Neural progenitor cell (in vitro differentiated cells): ENCODE data around the gene GJA1. TPM values are rescaled to one million over a fixed set of nuclear protein-coding genes. Genes with fewer than 3 reads are reported as not detected.

Experiments
- DNase-seq: peaks from one replicate; pipeline ENCODE4 v3.0.0-alpha.2; 2016; ENCODE audit warnings: low spot score
- H2AFZ ChIP-seq: fragments of 200-600 bp; sonication (generic); replicated peaks from 2 replicates; pipeline ENCODE4 v1.6.1; 2016; ENCODE audit warnings: antibody characterized with exemption
- H3F3A ChIP-seq: fragments of 200-600 bp; sonication (generic); 2 replicates; pipeline ENCODE4 v1.6.1; 2016; ENCODE audit warnings: antibody characterized with exemption, low read depth
- H3K27ac ChIP-seq: fragments of 200-600 bp; sonication (generic); 2 replicates; pipeline ENCODE4 v1.5.1; 2016; ENCODE audit warnings: mild to moderate bottlenecking
- H3K27me3 ChIP-seq: fragments of 200-600 bp; sonication (generic); 2 replicates; pipeline ENCODE4 v1.6.1; 2016; ENCODE audit warnings: mild to moderate bottlenecking, moderate library complexity
- H3K36me3 ChIP-seq: fragments of 200-600 bp; sonication (generic); 2 replicates; pipeline ENCODE4 v1.5.1; 2016
- H3K4me1 ChIP-seq: fragments of 200-600 bp; sonication (generic); 2 replicates; pipeline ENCODE4 v1.6.1; 2016; ENCODE audit warnings: mixed run types
- H3K4me2 ChIP-seq: fragments of 200-600 bp; sonication (generic); 2 replicates; pipeline ENCODE4 v1.6.1; 2016
- H3K4me3 ChIP-seq: fragments of 200-600 bp; sonication (generic); 2 replicates; pipeline ENCODE4 v1.5.1; 2016
- H3K79me2 ChIP-seq: fragments of 200-600 bp; sonication (generic); 2 replicates; pipeline ENCODE4 v1.6.1; 2016; ENCODE audit warnings: low read depth
- H3K9ac ChIP-seq: fragments of 200-600 bp; sonication (generic); 2 replicates; pipeline ENCODE4 v1.6.1; 2016
- H3K9me3 ChIP-seq: fragments of 200-600 bp; sonication (generic); 2 replicates; pipeline ENCODE4 v1.5.1; 2016; ENCODE audit warnings: low read depth
- H4K20me1 ChIP-seq: fragments of 200-600 bp; sonication (generic); 2 replicates; pipeline ENCODE4 v1.6.1; 2016; ENCODE audit warnings: low read depth
- H3K27ac Mint-ChIP-seq: 3 replicates; pipeline ENCODE4 v1.8.0; 2021; ENCODE audit warnings: mixed read lengths
- H3K27me3 Mint-ChIP-seq: 2 replicates; pipeline ENCODE4 v1.8.0; 2022; ENCODE audit warnings: low read depth, mild to moderate bottlenecking, inconsistent platforms, moderate library complexity, mixed read lengths; ENCODE audit not compliant: insufficient read depth
- H3K36me3 Mint-ChIP-seq: 3 replicates; pipeline ENCODE4 v1.8.0; 2021; ENCODE audit warnings: mixed read lengths
- H3K4me1 Mint-ChIP-seq: 3 replicates; pipeline ENCODE4 v1.8.0; 2021; ENCODE audit warnings: mixed read lengths
- H3K4me3 Mint-ChIP-seq: 3 replicates; pipeline ENCODE4 v1.8.0; 2021; ENCODE audit warnings: mild to moderate bottlenecking, moderate library complexity, mixed read lengths
- H3K9me3 Mint-ChIP-seq: 3 replicates; pipeline ENCODE4 v1.8.0; 2020; ENCODE audit warnings: mixed read lengths
- CTCF ChIP-seq: fragments of 200-600 bp; sonication (generic); IDR thresholded peaks from 2 replicates; pipeline ENCODE4 v1.5.1; 2017; ENCODE audit warnings: antibody characterized with exemption, mild to moderate bottlenecking
- EZH2 ChIP-seq: fragments of 200-600 bp; sonication (generic); IDR thresholded peaks from 2 replicates; pipeline ENCODE4 v1.6.1; 2017; ENCODE audit warnings: antibody characterized with exemption, mild to moderate bottlenecking, moderate library complexity
- EZH2phosphoT487 ChIP-seq: fragments of 200-600 bp; sonication (generic); IDR thresholded peaks from 2 replicates; pipeline ENCODE4 v1.6.1; 2017; ENCODE audit warnings: antibody characterized with exemption
- total RNA-seq: library from RNA; depleted of rRNA; stranded (reverse); fragments of >200 nt; gene quantifications from 2 replicates; pipeline ENCODE4 v1.2.3, GENCODE V29; 2015; ENCODE audit warnings: low replicate concordance

The GJA1 gene
- total RNA-seq, 1 donor from 2014 or later = 622 TPM

DNA sequence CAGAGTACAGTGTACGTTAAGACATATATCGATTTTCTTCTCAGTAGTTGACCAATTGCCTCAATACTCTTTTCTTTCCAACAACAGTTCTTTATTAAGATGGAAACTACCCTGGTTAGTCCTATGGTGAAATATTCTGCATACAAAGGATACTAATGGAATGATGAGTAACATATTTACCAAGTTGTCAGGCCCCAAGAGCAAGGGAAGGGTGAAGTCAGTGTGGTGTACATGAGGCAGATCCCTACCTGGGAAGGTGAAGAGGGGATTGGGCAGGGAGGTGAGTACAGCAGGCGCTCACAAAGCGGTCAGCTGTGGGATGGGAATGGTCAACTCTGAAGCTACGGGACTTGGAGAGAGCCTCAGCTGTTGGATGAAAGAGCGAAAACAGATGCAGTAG, 29.7 kb downstream of the GJA1 start:
- no peak overlapping the region for H3K27ac Mint-ChIP-seq
- no peaks in the 10 kb centered on the region for H3K27me3 ChIP-seq
- no peaks in the 10 kb centered on the region for H4K20me1 ChIP-seq
- H3K79me2 ChIP-seq = no peaks in the 10 kb centered on the region
- no peak overlapping the region for H3K4me2 ChIP-seq
- no peaks in the 10 kb centered on the region for H3K4me1 Mint-ChIP-seq
- H3K9ac ChIP-seq = no peak overlapping the region
- no peaks in the 10 kb centered on the region for H3K27me3 Mint-ChIP-seq
- no peaks in the 10 kb centered on the region for H3K36me3 Mint-ChIP-seq
- no peaks in the 10 kb centered on the region for H3K9me3 ChIP-seq
- TF ChIP-seq EZH2phosphoT487 (no peak), EZH2 (no peak), CTCF (no peak)
- H3K9me3 Mint-ChIP-seq = no peaks in the 10 kb centered on the region
- H3F3A ChIP-seq = no peaks in the 10 kb centered on the region
- no peak for DNase-seq
- H3K4me3 Mint-ChIP-seq = no peak overlapping the region
- H3K4me1 ChIP-seq = no peaks in the 10 kb centered on the region
- H3K36me3 ChIP-seq = no peaks in the 10 kb centered on the region
- H2AFZ ChIP-seq = no peak overlapping the region
- no peak overlapping the region for H3K4me3 ChIP-seq
- H3K27ac ChIP-seq = no peak overlapping the region

GRCh38 chr6:121479486-121480098, 44.1 kb downstream of the GJA1 start:
- no peaks in the 10 kb centered on the region for H3K36me3 Mint-ChIP-seq
- H3K36me3 ChIP-seq = no peaks in the 10 kb centered on the region
- no peaks in the 10 kb centered on the region for H3K27me3 Mint-ChIP-seq
- no peaks in the 10 kb centered on the region for H3K27me3 ChIP-seq
- TF ChIP-seq EZH2 (no peak), CTCF (no peak), EZH2phosphoT487 (no peak)
- H3K9me3 ChIP-seq = no peaks in the 10 kb centered on the region
- H3K4me3 ChIP-seq = no peak overlapping the region
- H3K79me2 ChIP-seq = no peaks in the 10 kb centered on the region
- no peak overlapping the region for H3K4me3 Mint-ChIP-seq
- H2AFZ ChIP-seq = no peak overlapping the region
- H3K4me1 ChIP-seq = peaks cover under 1% of the 10 kb centered on the region
- H3K9ac ChIP-seq = no peak overlapping the region
- no peak for DNase-seq
- no peaks in the 10 kb centered on the region for H3F3A ChIP-seq
- H3K4me2 ChIP-seq = no peak overlapping the region
- H3K9me3 Mint-ChIP-seq = peaks cover 2% of the 10 kb centered on the region
- no peak overlapping the region for H3K27ac Mint-ChIP-seq
- H3K4me1 Mint-ChIP-seq = no peaks in the 10 kb centered on the region
- H3K27ac ChIP-seq = no peak overlapping the region
- no peaks in the 10 kb centered on the region for H4K20me1 ChIP-seq

- Histone ChIP-seq H3K4me2 (no peak overlapping the region), H4K20me1 (no peaks in the 10 kb centered on the region), H3K4me3 (no peak overlapping the region), H3K27ac (no peak overlapping the region), H3K27me3 (no peaks in the 10 kb centered on the region), H2AFZ (no peak overlapping the region), H3K36me3 (no peaks in the 10 kb centered on the region), H3K9me3 (no peaks in the 10 kb centered on the region), H3K79me2 (no peaks in the 10 kb centered on the region), H3K4me1 (peaks cover 7% of the 10 kb centered on the region), H3K9ac (no peak overlapping the region), H3F3A (no peaks in the 10 kb centered on the region)
- TF ChIP-seq EZH2 (no peak), EZH2phosphoT487 (no peak), CTCF (no peak)
- Mint-ChIP-seq H3K4me3 (no peak overlapping the region), H3K9me3 (peaks cover 2% of the 10 kb centered on the region), H3K27ac (no peak overlapping the region), H3K27me3 (no peaks in the 10 kb centered on the region), H3K36me3 (no peaks in the 10 kb centered on the region), H3K4me1 (peaks cover 3% of the 10 kb centered on the region)
- DNase-seq = no peak
Observed at GRCh38 chr6:121480099-121480713, 44.8 kb downstream of the GJA1 start.
